HG03571 (cell line): ENCODE measurements around the gene KDSR.

Source experiments
- ATAC-seq: cut with Tn5 transposase; IDR thresholded peaks from one replicate; pipeline ENCODE4 v1.9.1; 2021; ENCODE audit not compliant: unreplicated experiment

Gene KDSR

GRCh38 chr18:63284827-63285733 is 81.9 kb downstream of the KDSR start:
- ATAC-seq: peak; percentile 94

GRCh38 chr18:63284173-63284799 is 82.7 kb downstream of the KDSR start:
- ATAC-seq: no peak

- no peak for ATAC-seq
Observed at GRCh38 chr18:63283305-63284094, 83.5 kb downstream of the KDSR start.

- ATAC-seq: no peak
Observed at GRCh38 chr18:63282793-63283192, 84.2 kb downstream of the KDSR start.
